Fibroblast of villous mesenchyme (primary cell): Measurements from ENCODE around the gene ROBO4. TPM values are rescaled to one million over a fixed set of nuclear protein-coding genes. Genes with fewer than 3 reads are reported as not detected.
A peak's percentile ranks its signal among the peaks of the same experiment; 100 is the strongest.

Experiments used
- DNase-seq: peaks from one replicate; pipeline ENCODE4 v3.0.0-alpha.2; 2010; ENCODE audit warnings: low read depth
- H3K4me3 ChIP-seq: 2 replicates; pipeline ENCODE4 v1.5.1; 2011; ENCODE audit warnings: low read depth, mild to moderate bottlenecking, low read length
- CTCF ChIP-seq: IDR thresholded peaks from 2 replicates; pipeline ENCODE4 v1.5.1; 2012; ENCODE audit warnings: low read depth, mild to moderate bottlenecking, low read length; ENCODE audit not compliant: insufficient read depth
- total RNA-seq: library from RNA; depleted of rRNA; stranded (reverse); fragments of >200 nt; gene quantifications from 2 replicates; pipeline ENCODE4 v1.2.3, GENCODE V29; 2012

Gene ROBO4
- total RNA-seq, 1 donor, result 0.86 TPM

- no peak overlapping the region for H3K4me3 ChIP-seq
- DNase-seq, result no peak
- no peak for TF ChIP-seq CTCF
Observed at GRCh38 chr11:124886476-124886875, 11.2 kb downstream of the ROBO4 start.

GRCh38 chr11:124884869-124885479 is 12.7 kb downstream of the ROBO4 start:
- no peak for DNase-seq
- TF ChIP-seq CTCF, result no peak
- no peak overlapping the region for H3K4me3 ChIP-seq

- no peak for DNase-seq
- no peak for TF ChIP-seq CTCF
- H3K4me3 ChIP-seq, result no peak overlapping the region
Observed at GRCh38 chr11:124884340-124884739, 13.3 kb downstream of the ROBO4 start.

GRCh38 chr11:124882339-124883071 is 15.2 kb downstream of the ROBO4 start:
- H3K4me3 ChIP-seq, result no peak overlapping the region
- DNase-seq, result peak; percentile 77
- no peak for TF ChIP-seq CTCF

- TF ChIP-seq CTCF, result no peak
- DNase-seq, result no peak
- no peak overlapping the region for H3K4me3 ChIP-seq
Observed at GRCh38 chr11:124880958-124881357, 16.7 kb downstream of the ROBO4 start.

- no peak overlapping the region for H3K4me3 ChIP-seq
- no peak for TF ChIP-seq CTCF
- no peak for DNase-seq
Observed at GRCh38 chr11:124880290-124880611, 17.4 kb downstream of the ROBO4 start.
